RWPE2 (cell line): Measurements from ENCODE around the gene LAMB3.

Source experiments
- ATAC-seq: fragments of 200-7000 bp; cut with Tn5 transposase; 3 replicates; pipeline ENCODE4 v1.9.1; 2021; ENCODE audit warnings: low read depth
- DNase-seq: peaks from one replicate; pipeline ENCODE4 v3.0.0-alpha.2; 2020; ENCODE audit warnings: low spot score
- H3K27ac ChIP-seq: fragments of 450-650 bp; 2 replicates; pipeline ENCODE4 v1.5.1; 2017; ENCODE audit warnings: mild to moderate bottlenecking; ENCODE audit not compliant: poor library complexity, severe bottlenecking
- H3K27me3 ChIP-seq: fragments of 250-450 bp; sonication (Bioruptor Pico); 2 replicates; pipeline ENCODE4 v1.5.1; 2021; ENCODE audit warnings: mild to moderate bottlenecking, moderate library complexity; ENCODE audit not compliant: insufficient read depth, poor library complexity, severe bottlenecking
- H3K36me3 ChIP-seq: fragments of 250-450 bp; sonication (Bioruptor Pico); 2 replicates; pipeline ENCODE4 v1.5.1; 2020; ENCODE audit warnings: low read depth, mild to moderate bottlenecking, moderate library complexity
- H3K4me1 ChIP-seq: fragments of 250-450 bp; sonication (Bioruptor Pico); 2 replicates; pipeline ENCODE4 v1.5.1; 2021; ENCODE audit warnings: mild to moderate bottlenecking, moderate library complexity; ENCODE audit not compliant: insufficient read depth, poor library complexity, severe bottlenecking
- H3K4me3 ChIP-seq: fragments of 250-450 bp; sonication (Bioruptor Pico); 2 replicates; pipeline ENCODE4 v1.5.1; 2021; ENCODE audit warnings: mild to moderate bottlenecking, moderate library complexity; ENCODE audit not compliant: severe bottlenecking
- H3K9me3 ChIP-seq: fragments of 250-450 bp; sonication (Bioruptor Pico); 2 replicates; pipeline ENCODE4 v1.5.1; 2021; ENCODE audit warnings: mild to moderate bottlenecking, moderate library complexity; ENCODE audit not compliant: severe bottlenecking
- CTCF ChIP-seq: fragments of 450-650 bp; IDR thresholded peaks from one replicate; pipeline ENCODE4 v1.5.1; 2017; ENCODE audit warnings: mild to moderate bottlenecking, moderate library complexity; ENCODE audit not compliant: poor library complexity, severe bottlenecking

The LAMB3 gene

GRCh38 chr1:209692296-209692695 is 40.1 kb upstream of the LAMB3 start:
- DNase-seq, result no peak
- no peaks in the 10 kb centered on the region for H3K36me3 ChIP-seq
- H3K9me3 ChIP-seq, result no peaks in the 10 kb centered on the region
- ATAC-seq, result no peak
- no peak for TF ChIP-seq CTCF
- H3K27me3 ChIP-seq, result no peaks in the 10 kb centered on the region
- peaks cover 3% of the 10 kb centered on the region for H3K4me1 ChIP-seq
- no peak overlapping the region for H3K4me3 ChIP-seq
- no peak overlapping the region for H3K27ac ChIP-seq

GRCh38 chr1:209691237-209691636 is 39.0 kb upstream of the LAMB3 start:
- TF ChIP-seq CTCF, result no peak
- no peaks in the 10 kb centered on the region for H3K27me3 ChIP-seq
- no peak overlapping the region for H3K27ac ChIP-seq
- no peaks in the 10 kb centered on the region for H3K36me3 ChIP-seq
- no peak for ATAC-seq
- DNase-seq, result no peak
- H3K4me3 ChIP-seq, result no peak overlapping the region
- no peaks in the 10 kb centered on the region for H3K9me3 ChIP-seq
- H3K4me1 ChIP-seq, result peaks cover 3% of the 10 kb centered on the region

- ATAC-seq (no peak; the same call in 2 of the 3 replicates), DNase-seq (no peak)
- no peaks in the 10 kb centered on the region for H3K9me3 ChIP-seq
- H3K27me3 ChIP-seq, result no peaks in the 10 kb centered on the region
- no peak overlapping the region for H3K4me3 ChIP-seq
- H3K4me1 ChIP-seq, result peaks cover 3% of the 10 kb centered on the region
- H3K27ac ChIP-seq, result no peak overlapping the region
- H3K36me3 ChIP-seq, result no peaks in the 10 kb centered on the region
- no peak for TF ChIP-seq CTCF
Measured at GRCh38 chr1:209689477-209689876, 37.3 kb upstream of the LAMB3 start.

GRCh38 chr1:209688746-209689234 is 36.6 kb upstream of the LAMB3 start:
- H3K9me3 ChIP-seq, result no peaks in the 10 kb centered on the region
- H3K27ac ChIP-seq, result no peak overlapping the region
- DNase-seq, result no peak
- no peak overlapping the region for H3K4me3 ChIP-seq
- TF ChIP-seq CTCF, result no peak
- no peaks in the 10 kb centered on the region for H3K36me3 ChIP-seq
- H3K27me3 ChIP-seq, result no peaks in the 10 kb centered on the region
- no peak for ATAC-seq
- H3K4me1 ChIP-seq, result peaks cover 3% of the 10 kb centered on the region

- Histone ChIP-seq H3K27ac (no peak overlapping the region), H3K36me3 (no peaks in the 10 kb centered on the region), H3K4me3 (no peak overlapping the region), H3K27me3 (no peaks in the 10 kb centered on the region), H3K9me3 (no peaks in the 10 kb centered on the region), H3K4me1 (no peaks in the 10 kb centered on the region)
- DNase-seq, result no peak
- TF ChIP-seq CTCF, result no peak
- ATAC-seq, result no peak
Measured at GRCh38 chr1:209686322-209686721, 34.1 kb upstream of the LAMB3 start.
